Astrocyte (in vitro differentiated cells and primary cell): Measurements from ENCODE around the gene SLC19A1.

Experiments
- CTCF ChIP-seq: IDR thresholded peaks from 2 replicates; pipeline ENCODE4 v1.5.1; 2011; ENCODE audit warnings: low read depth, mild to moderate bottlenecking, inconsistent platforms, low read length, moderate library complexity; ENCODE audit not compliant: insufficient read depth
- EZH2 ChIP-seq: IDR thresholded peaks from 2 replicates; pipeline ENCODE4 v1.6.1; 2012; ENCODE audit warnings: mild to moderate bottlenecking, low read length, inconsistent platforms; ENCODE audit not compliant: insufficient read depth

- TF ChIP-seq CTCF (no peak), EZH2 (no peak)
These were observed 18.7 kb downstream of the SLC19A1 start for GRCh38 chr21:45523411-45524101.
